ENCODE data around the gene RPP38. TPM values are rescaled to one million over a fixed set of nuclear protein-coding genes. Genes with fewer than 3 reads are reported as not detected.

The RPP38 gene
- total RNA-seq, 1 donor from 2014 or later = 9.9 TPM

DNA sequence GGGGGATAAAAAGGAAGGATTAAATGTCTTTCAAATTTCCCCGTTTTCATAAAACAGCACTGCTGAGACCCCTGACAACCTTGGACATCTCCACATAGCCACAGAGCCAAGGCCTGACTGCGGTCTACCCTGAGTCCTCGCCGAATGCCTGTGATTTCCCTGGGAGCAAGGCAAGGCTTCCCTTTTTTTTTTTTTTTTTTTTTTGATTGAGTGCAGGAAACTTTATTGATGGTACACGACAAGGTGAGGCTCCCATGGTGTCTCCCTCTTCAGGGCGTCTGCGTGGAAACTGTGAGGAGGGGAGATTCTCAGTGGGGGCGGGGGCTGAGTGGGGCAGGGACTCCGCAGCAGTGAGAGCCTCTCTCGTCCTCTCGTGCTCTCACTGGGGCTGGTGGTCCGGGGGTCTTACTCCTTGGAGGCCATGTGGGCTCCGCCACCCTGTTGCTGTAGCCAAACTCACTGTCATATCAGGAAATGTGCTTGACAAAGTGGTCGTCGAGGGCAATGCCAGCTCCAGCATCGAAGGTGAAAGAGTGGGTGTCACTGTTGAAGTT, 4.2 kb upstream of the RPP38 start:
- Histone ChIP-seq H3K4me1 (peaks cover 29% of the 10 kb centered on the region), H3K36me3 (no peaks in the 10 kb centered on the region), H3K4me3 (no peak overlapping the region), H3K27ac (replicated peaks) (no peak overlapping the region), H3K9me3 (replicated peaks) (no peaks in the 10 kb centered on the region), H3K27me3 (ENCODE audit: low read depth) (peaks cover 5% of the 10 kb centered on the region)
- TF ChIP-seq, protein P1, sequence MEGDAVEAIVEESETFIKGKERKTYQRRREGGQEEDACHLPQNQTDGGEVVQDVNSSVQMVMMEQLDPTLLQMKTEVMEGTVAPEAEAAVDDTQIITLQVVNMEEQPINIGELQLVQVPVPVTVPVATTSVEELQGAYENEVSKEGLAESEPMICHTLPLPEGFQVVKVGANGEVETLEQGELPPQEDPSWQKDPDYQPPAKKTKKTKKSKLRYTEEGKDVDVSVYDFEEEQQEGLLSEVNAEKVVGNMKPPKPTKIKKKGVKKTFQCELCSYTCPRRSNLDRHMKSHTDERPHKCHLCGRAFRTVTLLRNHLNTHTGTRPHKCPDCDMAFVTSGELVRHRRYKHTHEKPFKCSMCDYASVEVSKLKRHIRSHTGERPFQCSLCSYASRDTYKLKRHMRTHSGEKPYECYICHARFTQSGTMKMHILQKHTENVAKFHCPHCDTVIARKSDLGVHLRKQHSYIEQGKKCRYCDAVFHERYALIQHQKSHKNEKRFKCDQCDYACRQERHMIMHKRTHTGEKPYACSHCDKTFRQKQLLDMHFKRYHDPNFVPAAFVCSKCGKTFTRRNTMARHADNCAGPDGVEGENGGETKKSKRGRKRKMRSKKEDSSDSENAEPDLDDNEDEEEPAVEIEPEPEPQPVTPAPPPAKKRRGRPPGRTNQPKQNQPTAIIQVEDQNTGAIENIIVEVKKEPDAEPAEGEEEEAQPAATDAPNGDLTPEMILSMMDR (IDR thresholded peaks at IDR 0.05; ENCODE audit: borderline replicate concordance) = no peak
- no peak for DNase-seq
- intact Hi-C loops (cut with micrococcal nuclease) = loop anchor here (10.0 kb wide), 1 partner anchor 118 kb away; no protein-coding TSS in a partner anchor

DNA sequence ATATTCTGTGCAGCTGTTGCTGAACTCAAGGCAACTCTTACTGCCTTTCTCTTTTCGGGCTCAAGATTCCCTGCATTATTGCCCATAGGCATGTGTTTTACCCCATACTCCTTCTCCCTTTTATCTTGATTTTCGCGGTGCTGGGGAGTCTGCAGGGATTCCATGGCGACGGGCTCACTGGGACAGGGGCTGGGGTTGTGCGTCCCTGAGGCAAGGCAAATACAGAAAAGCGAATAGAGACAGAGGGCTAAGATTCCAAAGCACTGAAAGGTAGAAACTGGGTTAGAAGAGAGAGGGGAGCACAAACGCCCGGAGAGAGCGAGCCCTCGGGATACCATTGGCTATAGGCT, 519 bp upstream of the RPP38 start:
- TF ChIP-seq, protein P1 (IDR thresholded peaks at IDR 0.05; ENCODE audit: borderline replicate concordance) = no peak

DNA sequence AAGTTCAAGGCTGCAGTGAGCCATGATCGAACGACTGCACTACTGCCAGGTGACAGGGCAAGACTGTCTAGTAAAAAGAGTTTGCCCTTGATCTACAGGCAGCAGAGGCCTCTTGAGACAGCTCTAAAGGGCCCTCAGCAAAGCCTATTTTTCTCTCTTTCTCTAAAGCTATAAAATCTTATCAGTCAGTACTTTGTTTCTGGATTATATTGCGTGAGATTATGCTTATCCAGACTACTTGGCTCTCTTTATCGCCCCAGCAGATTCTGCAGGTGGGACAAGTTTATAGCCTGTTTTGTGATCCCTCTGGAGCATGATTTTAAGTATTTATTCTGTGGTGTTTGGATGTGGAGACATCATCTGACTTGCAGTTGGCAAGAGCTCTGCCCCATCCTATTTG, 2.7 kb downstream of the RPP38 start:
- no peaks in the 10 kb centered on the region for H3K9me3 ChIP-seq (replicated peaks)
- TF ChIP-seq, protein P1 (IDR thresholded peaks at IDR 0.05; ENCODE audit: borderline replicate concordance) = no peak
- H3K4me1 ChIP-seq = peaks cover 36% of the 10 kb centered on the region
- no peak overlapping the region for H3K4me3 ChIP-seq
- H3K27ac ChIP-seq (replicated peaks) = no peak overlapping the region
- H3K27me3 ChIP-seq (ENCODE audit: low read depth) = no peaks in the 10 kb centered on the region
- no peak for DNase-seq
- intact Hi-C loops (cut with micrococcal nuclease) = loop anchor here (10.0 kb wide), 1 partner anchor 125 kb away; no protein-coding TSS in a partner anchor
- peaks cover 26% of the 10 kb centered on the region for H3K36me3 ChIP-seq

More for the DNA sequence above, 519 bp upstream of the RPP38 start:
- Histone ChIP-seq H3K9me3 (replicated peaks) (no peaks in the 10 kb centered on the region), H3K4me1 (peaks cover 36% of the 10 kb centered on the region), H3K27ac (replicated peaks) (peak overlapping the region; percentile 97), H3K36me3 (no peaks in the 10 kb centered on the region), H3K4me3 (peak overlapping the region; percentile 88), H3K27me3 (ENCODE audit: low read depth) (peaks cover 5% of the 10 kb centered on the region)
- no peak for DNase-seq
- intact Hi-C loops (cut with micrococcal nuclease) = loop anchor here (10.0 kb wide), 1 partner anchor 122 kb away; no protein-coding TSS in a partner anchor

DNA sequence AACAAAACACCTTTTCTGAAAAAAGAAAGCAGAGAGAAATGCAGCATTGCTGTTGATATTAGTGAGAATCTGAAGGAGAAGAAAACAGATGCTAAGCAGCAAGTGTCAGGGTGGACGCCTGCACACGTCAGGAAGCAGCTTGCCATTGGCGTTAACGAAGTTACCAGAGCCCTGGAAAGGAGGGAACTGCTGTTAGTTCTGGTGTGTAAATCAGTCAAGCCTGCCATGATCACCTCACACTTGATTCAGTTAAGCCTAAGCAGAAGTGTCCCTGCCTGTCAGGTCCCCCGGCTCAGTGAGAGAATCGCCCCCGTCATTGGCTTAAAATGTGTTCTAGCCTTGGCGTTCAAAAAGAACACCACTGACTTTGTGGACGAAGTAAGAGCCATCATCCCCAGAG, 6.4 kb downstream of the RPP38 start:
- H3K9me3 ChIP-seq (replicated peaks) = no peaks in the 10 kb centered on the region
- no peak overlapping the region for H3K4me3 ChIP-seq
- DNase-seq = no peak
- no peaks in the 10 kb centered on the region for H3K27me3 ChIP-seq (ENCODE audit: low read depth)
- peaks cover 57% of the 10 kb centered on the region for H3K36me3 ChIP-seq
- TF ChIP-seq, protein P1 (IDR thresholded peaks at IDR 0.05; ENCODE audit: borderline replicate concordance) = no peak
- peaks cover 17% of the 10 kb centered on the region for H3K4me1 ChIP-seq
- intact Hi-C loops (cut with micrococcal nuclease) = no loop called here
- H3K27ac ChIP-seq (replicated peaks) = no peak overlapping the region

DNA sequence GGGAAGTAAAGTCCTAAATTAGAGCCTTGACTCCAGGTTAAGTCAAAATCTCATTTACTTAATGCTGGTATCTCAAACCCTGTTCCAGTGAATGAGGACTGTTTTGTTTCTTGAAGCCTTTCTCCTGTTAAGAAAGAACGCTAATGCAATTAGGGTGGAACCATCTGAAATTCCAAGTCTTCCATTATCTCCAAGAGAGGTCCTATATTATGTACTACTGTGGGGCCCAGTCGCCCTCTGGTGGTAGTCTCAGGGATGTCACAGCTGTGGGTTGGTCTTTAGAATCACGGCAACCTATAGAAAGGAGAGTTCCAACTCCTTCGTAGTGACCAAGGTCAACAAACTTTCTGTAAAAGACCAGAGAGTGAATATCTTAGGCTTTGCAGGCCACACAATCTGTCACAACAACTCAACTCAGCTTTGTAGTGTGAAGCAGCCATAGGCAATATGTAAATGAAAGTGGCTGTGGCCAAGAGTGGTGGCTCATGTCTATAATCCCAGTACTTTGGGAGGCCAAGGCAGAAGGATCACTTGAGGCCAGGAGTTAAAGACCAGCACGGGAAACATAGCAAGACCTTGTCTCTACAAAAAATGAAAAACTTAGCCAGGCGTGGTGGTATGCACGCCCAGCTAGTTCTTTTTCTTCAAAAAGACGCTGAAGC, 9.3 kb downstream of the RPP38 start:
- Histone ChIP-seq H3K9me3 (replicated peaks) (no peaks in the 10 kb centered on the region), H3K4me1 (peaks cover 4% of the 10 kb centered on the region), H3K27ac (replicated peaks) (no peak overlapping the region), H3K36me3 (peaks cover 85% of the 10 kb centered on the region), H3K27me3 (ENCODE audit: low read depth) (no peaks in the 10 kb centered on the region), H3K4me3 (no peak overlapping the region)
- TF ChIP-seq, protein P1 (IDR thresholded peaks at IDR 0.05; ENCODE audit: borderline replicate concordance) = peak; percentile 91
- intact Hi-C loops (cut with micrococcal nuclease) = no loop called here
- peak; percentile 49 for DNase-seq

Measured in left ventricle myocardium inferior (tissue), 1 donor.